Measurements from ENCODE around the gene SLC2A4RG.

DNA sequence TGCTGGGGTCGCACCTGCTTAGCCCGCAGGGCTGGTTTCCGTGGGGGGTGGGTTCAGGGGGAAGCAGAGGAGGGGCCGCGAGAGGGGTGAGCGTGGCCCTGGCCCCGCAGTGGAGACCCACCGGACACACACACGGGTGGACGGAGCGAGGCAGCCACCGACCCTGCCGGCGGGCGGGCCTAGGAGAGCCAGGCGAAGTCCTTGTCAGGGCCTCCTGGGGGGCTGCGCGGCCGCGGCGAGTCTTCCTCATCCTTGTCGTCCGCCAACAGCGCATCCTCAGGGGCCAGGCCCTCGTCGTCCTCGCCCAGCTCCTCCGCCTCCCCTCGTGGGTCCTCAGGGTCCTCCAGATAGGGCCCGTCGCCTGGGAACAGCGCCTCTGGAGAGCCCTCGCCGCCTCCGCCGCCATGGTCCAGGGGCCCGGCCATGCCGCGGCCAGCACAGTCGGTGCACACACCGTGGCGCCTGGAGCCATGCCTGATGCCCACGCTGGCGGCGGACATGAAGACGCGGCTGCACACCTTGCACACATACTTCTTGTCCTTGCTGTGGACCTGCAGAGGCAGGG lies 7.3 kb downstream of the SLC2A4RG start:
- TF ChIP-seq, protein P1, sequence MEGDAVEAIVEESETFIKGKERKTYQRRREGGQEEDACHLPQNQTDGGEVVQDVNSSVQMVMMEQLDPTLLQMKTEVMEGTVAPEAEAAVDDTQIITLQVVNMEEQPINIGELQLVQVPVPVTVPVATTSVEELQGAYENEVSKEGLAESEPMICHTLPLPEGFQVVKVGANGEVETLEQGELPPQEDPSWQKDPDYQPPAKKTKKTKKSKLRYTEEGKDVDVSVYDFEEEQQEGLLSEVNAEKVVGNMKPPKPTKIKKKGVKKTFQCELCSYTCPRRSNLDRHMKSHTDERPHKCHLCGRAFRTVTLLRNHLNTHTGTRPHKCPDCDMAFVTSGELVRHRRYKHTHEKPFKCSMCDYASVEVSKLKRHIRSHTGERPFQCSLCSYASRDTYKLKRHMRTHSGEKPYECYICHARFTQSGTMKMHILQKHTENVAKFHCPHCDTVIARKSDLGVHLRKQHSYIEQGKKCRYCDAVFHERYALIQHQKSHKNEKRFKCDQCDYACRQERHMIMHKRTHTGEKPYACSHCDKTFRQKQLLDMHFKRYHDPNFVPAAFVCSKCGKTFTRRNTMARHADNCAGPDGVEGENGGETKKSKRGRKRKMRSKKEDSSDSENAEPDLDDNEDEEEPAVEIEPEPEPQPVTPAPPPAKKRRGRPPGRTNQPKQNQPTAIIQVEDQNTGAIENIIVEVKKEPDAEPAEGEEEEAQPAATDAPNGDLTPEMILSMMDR (IDR thresholded peaks at IDR 0.05; ENCODE audit: insufficient read depth, low read depth, low read length): no peak
- no peak for TF ChIP-seq EZH2 (IDR thresholded peaks at IDR 0.05; ENCODE audit: insufficient read depth, low read length)
